ENCODE results near the gene BIRC2. TPM values are rescaled to one million over a fixed set of nuclear protein-coding genes. Genes with fewer than 3 reads are reported as not detected.
A peak's percentile ranks its signal among the peaks of the same experiment; 100 is the strongest.

Gene BIRC2
- total RNA-seq, 4 donors from 2014 or later = 40.1 to 106 (median 53.5) TPM

GRCh38 chr11:102318469-102318868, 28.5 kb upstream of the BIRC2 start:
- H3K4me3 ChIP-seq = no peak overlapping the region
- H3K27me3 ChIP-seq = no peaks in the 10 kb centered on the region
- no peaks in the 10 kb centered on the region for H3K36me3 ChIP-seq
- H3K4me1 ChIP-seq = no peaks in the 10 kb centered on the region
- H3K9me3 ChIP-seq = no peaks in the 10 kb centered on the region
- intact Hi-C loops (cut with DNase I; ENCODE audit: low total_unique reads) = no loop called here
- H3K27ac ChIP-seq = peak overlapping the region; percentile 78 to 83
- DNase-seq = no peak
- TF ChIP-seq CTCF (IDR thresholded peaks at IDR 0.05) (no peak), POLR2A (IDR thresholded peaks at IDR 0.05) (no peak)

- Histone ChIP-seq H3K4me1 (no peaks in the 10 kb centered on the region), H3K36me3 (no peaks in the 10 kb centered on the region), H3K9me3 (no peaks in the 10 kb centered on the region), H3K27ac (peak overlapping the region in 1 of 2 donors; percentile 3), H3K4me3 (no peak overlapping the region), H3K27me3 (no peaks in the 10 kb centered on the region)
- no peak for TF ChIP-seq CTCF (IDR thresholded peaks at IDR 0.05)
- TF ChIP-seq POLR2A (IDR thresholded peaks at IDR 0.05) = no peak
- intact Hi-C loops (cut with DNase I; ENCODE audit: low total_unique reads) = no loop called here
- DNase-seq = no peak
Measured at GRCh38 chr11:102319544-102319943, 27.5 kb upstream of the BIRC2 start.

- H3K27ac ChIP-seq = peak overlapping the region in 1 of 2 donors; percentile 46
- TF ChIP-seq POLR2A (IDR thresholded peaks at IDR 0.05) (no peak), CTCF (IDR thresholded peaks at IDR 0.05) (no peak)
- no peak for DNase-seq
- no peaks in the 10 kb centered on the region for H3K36me3 ChIP-seq
- H3K9me3 ChIP-seq = no peaks in the 10 kb centered on the region
- H3K4me1 ChIP-seq = no peaks in the 10 kb centered on the region
- intact Hi-C loops (cut with DNase I; ENCODE audit: low total_unique reads) = no loop called here
- no peak overlapping the region for H3K4me3 ChIP-seq
- no peaks in the 10 kb centered on the region for H3K27me3 ChIP-seq
Measured at GRCh38 chr11:102320188-102320587, 26.8 kb upstream of the BIRC2 start.

GRCh38 chr11:102320679-102321078, 26.3 kb upstream of the BIRC2 start:
- no peaks in the 10 kb centered on the region for H3K4me1 ChIP-seq
- no peaks in the 10 kb centered on the region for H3K36me3 ChIP-seq
- intact Hi-C loops (cut with DNase I; ENCODE audit: low total_unique reads) = no loop called here
- TF ChIP-seq CTCF (IDR thresholded peaks at IDR 0.05) = no peak
- no peak for TF ChIP-seq POLR2A (IDR thresholded peaks at IDR 0.05)
- DNase-seq = no peak
- H3K27me3 ChIP-seq = no peaks in the 10 kb centered on the region
- H3K27ac ChIP-seq = peak overlapping the region in 1 of 2 donors; percentile 46
- H3K4me3 ChIP-seq = no peak overlapping the region
- H3K9me3 ChIP-seq = no peaks in the 10 kb centered on the region

- no peaks in the 10 kb centered on the region for H3K4me1 ChIP-seq
Measured at GRCh38 chr11:102322560-102322959, 24.5 kb upstream of the BIRC2 start.

More at GRCh38 chr11:102322560-102322959, 24.5 kb upstream of the BIRC2 start:
- H3K4me3 ChIP-seq = no peak overlapping the region
- no peaks in the 10 kb centered on the region for H3K36me3 ChIP-seq
- intact Hi-C loops (cut with DNase I; ENCODE audit: low total_unique reads) = no loop called here
- H3K27me3 ChIP-seq = no peaks in the 10 kb centered on the region
- no peak overlapping the region for H3K27ac ChIP-seq
- DNase-seq = no peak
- H3K9me3 ChIP-seq = no peaks in the 10 kb centered on the region
- TF ChIP-seq POLR2A (IDR thresholded peaks at IDR 0.05) (no peak), CTCF (IDR thresholded peaks at IDR 0.05) (no peak)
